ENCODE data around the gene SYP.

- no peak for TF ChIP-seq MAX (IDR thresholded peaks at IDR 0.05; ENCODE audit: low read depth)
- no peak for TF ChIP-seq CTCF (IDR thresholded peaks at IDR 0.05)
- TF ChIP-seq YY1 (IDR thresholded peaks at IDR 0.05; ENCODE audit: low read depth) = no peak
- no peak for TF ChIP-seq EZH2phosphoT487 (IDR thresholded peaks at IDR 0.05; ENCODE audit: borderline replicate concordance, low read depth)
Measured at GRCh38 chrX:49188468-49189076, 11.4 kb downstream of the SYP start.

Measured in SK-N-SH (cell line).